GM21360 (cell line): ENCODE measurements around the gene TMEM52.
"Not testable (repeated sequence)": the region's sequence is repeated elsewhere in the genome, so short reads cannot be mapped to it uniquely, and the experiment has no call there.

Experiments
- ATAC-seq: cut with Tn5 transposase; IDR thresholded peaks from one replicate; pipeline ENCODE4 v1.9.1; 2021; ENCODE audit warnings: mild to moderate bottlenecking, moderate library complexity; ENCODE audit not compliant: unreplicated experiment

TMEM52 gene

GRCh38 chr1:1947493-1947892 is 28.4 kb upstream of the TMEM52 start:
- ATAC-seq = no peak

GRCh38 chr1:1946540-1946939 is 27.5 kb upstream of the TMEM52 start:
- ATAC-seq = no peak

DNA sequence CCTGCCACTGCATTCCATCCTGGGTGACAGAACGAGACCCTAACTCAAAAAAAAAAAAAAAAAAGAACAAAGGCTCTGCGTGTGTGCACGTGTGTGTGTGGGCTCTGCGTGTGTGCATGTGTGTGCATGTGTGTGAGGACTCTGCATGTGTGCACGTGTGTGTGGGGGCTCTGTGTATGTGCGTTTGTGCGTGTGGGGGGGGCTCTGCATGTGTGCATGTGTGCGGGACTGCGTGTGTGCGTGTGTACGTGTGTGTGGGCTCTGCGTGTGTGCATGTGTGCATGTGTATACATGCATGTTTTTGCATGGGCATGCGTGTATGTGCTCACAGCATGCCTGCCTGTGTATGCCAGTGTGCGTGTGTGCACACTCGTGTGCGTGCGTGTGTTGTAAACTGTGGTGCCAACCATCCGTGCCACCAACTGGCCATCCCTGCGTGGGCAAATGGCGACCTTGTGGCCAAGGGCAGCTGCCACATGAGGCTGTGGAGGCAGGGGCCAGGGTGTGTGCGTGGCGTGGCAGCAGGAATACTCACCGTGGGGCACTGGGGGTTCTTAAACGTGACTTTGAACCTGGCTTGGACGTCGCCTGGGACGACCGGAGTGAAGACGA is 26.8 kb upstream of the TMEM52 start:
- no peak for ATAC-seq

DNA sequence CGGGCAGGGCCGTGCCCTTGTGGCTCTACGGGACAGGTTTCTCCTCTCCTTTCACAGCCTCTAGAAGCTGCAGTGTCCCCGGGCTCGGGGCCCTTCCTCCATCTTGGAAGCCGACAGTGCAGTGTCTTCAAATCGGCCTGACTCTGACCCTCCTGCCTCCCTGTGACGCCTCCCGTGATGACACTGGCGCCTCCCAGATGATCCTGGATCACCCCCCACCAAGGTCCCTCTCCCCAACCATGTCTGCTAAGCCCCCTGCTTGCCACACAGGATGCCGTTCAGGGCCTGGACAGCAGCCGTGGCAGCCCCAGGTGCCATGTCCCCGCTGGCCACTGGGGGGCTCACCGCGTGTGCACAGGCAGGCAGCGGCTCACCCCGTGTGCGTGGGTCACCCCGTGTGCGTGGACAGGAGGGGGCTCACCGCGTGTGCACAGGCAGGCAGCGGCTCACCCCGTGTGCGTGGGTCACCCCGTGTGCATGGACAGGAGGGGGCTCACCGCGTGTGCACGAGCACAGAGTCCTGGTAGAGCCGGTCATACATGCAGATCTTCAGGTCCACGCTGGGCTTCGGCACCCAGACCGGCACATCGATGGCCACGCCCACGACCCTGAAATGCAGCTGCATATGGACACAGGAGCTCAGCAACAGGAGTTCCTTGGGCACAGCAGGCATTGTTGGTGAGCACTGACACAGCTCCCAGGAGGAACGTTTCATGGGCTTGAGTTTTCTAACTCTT is 24.9 kb upstream of the TMEM52 start:
- no peak for ATAC-seq

DNA sequence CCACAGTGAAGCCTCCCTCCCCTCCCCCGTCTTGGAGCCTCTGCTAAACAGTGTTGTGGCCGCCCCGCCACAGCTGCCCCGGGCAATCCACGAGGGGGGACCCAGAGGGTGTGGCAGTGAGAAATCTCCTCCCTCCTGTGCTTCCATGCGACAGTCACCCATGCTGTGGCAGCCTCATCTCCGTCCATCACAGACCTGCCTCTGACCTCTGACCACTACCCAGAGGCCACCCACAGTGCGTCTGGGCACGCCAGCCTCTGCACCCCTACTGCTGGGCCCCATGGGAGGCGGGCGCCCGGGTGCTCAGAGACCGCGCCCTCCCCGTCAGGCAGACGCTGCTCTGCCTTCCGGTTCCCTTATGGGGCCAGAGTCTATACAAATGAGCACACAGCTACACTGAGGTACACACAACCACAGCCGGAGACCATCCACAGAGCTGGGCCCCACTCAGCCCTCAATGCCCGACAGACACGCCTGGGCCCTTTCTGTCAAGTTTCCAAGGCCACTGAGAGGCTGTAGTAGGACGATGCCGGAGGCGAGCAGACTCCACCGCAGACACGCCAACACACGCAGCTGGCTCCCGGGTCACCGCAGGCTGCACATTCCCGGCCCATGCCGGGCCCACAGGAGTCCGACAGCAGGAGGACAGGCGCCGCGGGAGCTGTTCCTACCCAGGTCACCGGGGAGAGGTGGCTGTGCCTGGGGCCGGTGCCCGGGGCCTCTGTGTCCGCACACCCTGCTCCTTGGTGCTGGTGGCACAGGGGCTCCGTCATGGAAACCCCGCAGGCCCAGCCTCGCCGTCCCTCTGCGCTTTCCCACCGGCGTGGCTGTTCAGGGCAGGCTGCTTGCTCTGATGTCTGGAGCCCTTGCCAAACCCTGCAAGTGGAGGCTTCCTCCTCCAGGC is 23.9 kb upstream of the TMEM52 start:
- no peak for ATAC-seq

- no peak for ATAC-seq
Observed at GRCh38 chr1:1941868-1942752, 23.0 kb upstream of the TMEM52 start.

DNA sequence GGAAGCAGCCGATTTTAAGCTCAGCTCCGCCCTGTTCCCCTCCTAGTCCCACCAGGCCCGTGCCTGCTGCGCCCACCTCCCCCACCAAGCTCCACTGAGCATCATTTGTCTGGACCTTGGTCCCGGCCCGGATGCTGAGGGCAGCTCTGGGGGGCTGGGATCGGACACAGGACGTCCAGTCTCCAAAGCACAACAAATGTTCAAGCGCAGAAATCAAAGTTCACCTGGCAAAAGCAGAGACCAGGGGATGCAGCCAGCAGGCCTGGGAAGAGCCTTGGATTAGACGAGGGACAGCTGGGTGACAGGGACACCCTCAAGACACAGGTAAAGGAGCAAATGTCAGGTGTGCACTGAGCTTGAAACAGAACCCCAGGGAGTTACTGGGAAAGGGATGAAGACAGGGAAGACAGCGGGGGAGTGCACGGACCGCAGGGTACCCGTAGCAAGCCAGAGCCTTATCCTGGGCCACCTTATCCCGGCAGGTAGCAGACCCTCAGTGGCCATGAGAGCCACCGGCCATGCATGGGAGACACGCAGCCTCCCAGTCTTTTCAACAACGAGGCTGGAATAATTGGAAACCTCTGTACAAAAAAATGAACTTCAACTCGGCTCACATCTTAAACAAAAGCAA is 22.2 kb upstream of the TMEM52 start:
- no peak for ATAC-seq

GRCh38 chr1:1940123-1940425 is 21.0 kb upstream of the TMEM52 start:
- no peak for ATAC-seq

DNA sequence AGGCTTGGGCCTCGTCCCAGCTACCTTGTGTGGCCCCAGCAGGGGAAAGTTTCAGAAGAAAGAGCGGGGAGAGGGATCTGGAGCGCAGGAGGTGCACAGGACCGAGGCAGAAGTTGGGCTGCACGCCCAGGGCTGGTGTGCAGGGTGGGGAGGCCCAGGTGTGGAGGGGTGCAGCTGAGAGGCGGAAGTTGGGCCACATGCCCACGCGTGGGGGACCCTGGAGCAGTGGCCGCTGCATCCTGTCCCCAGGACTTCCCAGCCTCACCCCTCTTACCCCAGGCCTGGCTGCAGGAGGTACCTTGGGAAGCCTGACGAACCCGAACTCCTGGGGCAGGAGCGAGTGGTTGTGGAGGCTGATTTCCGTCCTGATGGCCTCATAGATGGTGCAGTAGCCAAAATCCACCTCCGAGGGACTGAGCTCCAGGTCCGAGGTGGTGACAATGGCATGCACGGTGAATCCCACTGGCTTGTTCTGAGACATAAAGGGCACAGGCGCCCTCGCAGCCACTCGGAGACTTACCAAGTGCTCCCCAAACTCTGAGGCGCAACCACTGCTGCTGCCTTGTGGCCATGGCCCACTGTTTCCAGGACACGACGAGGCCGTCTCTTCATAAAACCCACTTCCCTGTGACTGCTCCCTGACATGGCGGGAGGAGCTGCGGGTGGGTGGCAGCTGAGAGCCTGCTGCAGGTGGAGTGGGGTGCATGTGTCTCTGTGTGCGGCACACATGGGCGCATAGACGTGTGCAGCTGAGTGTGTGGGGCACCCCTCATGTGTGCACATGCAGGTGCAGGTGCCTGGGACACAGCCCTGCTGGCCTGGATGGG is 20.4 kb upstream of the TMEM52 start:
- no peak for ATAC-seq

DNA sequence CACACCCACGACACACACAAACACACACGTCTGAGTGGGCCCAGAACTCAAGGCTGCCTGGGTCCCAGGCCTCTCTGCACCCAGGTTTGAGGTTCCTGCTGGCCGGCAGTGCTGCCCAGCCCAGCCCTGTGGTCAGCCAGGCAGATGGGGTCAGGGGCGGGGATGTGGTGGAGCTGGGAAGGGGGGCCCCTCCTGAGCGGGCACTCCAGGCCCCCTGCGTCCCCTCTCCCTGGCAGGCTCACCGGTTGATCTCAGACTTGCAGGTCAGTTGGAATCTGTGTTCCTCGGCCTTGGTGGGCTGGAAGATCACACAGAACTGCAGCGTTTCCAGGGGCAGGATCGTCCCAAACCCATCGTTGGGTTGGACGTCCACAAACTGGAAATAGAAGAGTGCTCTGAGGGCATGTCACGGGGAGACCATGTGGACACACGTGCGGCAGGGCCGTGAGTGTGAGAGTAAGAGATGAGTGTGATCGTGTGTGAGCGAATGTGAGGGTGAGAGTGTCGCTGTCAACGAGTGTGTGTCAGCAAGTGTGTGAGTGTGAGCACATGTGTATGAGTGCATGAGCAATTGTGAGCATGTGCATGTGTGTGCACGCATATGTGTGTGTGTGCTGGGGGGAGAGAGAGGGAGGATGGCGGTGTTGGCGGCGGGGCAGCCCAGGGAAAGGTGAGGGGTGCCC is 19.7 kb upstream of the TMEM52 start:
- no peak for ATAC-seq

- no peak for ATAC-seq
Observed at GRCh38 chr1:1938276-1938573, 19.1 kb upstream of the TMEM52 start.

DNA sequence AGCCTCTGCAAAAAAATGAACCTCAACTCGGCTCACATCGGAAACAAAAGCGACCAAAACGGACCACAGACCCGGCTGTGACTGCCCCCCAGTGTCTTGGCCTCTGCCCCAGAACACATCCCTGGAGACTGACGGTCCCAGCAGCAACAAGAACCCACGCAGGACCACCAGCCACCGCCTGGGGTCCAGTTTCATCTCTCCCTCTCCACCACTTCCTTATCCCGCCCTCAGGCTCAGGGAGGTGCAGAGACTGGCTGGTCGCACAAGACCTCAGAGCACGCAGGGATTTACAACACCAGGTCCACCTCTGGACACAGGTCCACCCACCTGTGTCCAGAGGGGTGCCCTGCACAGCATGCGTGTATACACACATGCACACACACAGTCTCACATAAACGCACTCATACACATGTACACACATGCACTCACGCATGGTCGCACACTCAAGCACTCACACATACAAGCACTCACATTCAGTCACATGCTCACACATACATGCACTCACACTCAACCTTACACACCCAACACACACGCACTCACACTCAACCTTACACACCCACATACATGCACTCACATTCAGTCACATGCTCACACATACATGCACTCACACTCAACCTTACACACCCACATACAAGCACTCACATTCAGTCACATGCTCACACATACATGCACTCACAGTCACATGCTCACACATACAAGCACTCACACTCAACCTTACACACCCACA is 18.6 kb upstream of the TMEM52 start:
- no peak for ATAC-seq

- ATAC-seq = no peak
Observed at GRCh38 chr1:1937061-1937460, 18.0 kb upstream of the TMEM52 start.

- ATAC-seq = not testable (repeated sequence)
Observed at GRCh38 chr1:1934848-1935247, 15.8 kb upstream of the TMEM52 start.

DNA sequence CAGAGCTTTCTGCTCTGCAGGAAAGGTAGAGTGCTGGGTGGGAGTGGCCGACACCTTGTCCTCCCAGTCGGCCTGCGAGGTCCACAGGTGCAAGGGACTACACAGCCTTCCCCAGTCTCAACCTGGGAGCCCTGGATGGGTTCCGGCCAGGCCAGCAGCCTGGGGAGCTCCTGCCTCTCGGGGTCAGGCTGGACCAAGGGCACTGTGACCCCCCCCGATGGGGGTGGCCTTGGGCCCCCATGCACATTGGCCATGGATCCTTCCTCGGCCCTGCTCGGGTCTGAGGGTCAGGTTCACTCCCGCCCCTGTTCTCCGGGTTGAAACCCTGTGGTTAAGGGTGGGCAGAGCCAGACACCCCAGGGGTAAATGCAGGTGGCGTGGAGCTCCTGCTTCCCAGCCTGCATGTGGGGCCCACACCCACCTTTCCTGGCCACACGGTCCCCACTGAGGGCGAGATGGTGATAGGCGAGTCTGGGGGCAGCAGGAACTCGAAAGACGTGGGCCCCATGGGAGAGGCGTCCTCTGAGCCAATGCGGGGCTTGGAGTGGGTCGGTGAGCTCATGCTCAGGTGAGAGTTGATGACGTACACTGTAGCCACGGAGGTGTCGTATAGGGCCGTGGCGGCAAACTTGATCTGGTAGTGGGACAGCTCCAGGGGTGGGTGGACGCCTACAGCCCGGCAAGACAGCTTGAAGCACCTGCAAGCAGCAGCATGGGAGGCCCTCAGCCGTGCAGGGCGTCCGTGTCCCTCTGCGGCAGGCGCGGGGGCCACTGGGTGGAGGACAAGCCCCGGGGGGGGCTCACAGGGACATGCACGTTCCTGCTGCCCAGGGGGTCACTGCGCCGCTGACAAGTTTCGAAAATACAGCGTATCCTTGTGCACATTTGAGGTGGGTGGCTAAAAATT is 10.8 kb upstream of the TMEM52 start:
- ATAC-seq = no peak

DNA sequence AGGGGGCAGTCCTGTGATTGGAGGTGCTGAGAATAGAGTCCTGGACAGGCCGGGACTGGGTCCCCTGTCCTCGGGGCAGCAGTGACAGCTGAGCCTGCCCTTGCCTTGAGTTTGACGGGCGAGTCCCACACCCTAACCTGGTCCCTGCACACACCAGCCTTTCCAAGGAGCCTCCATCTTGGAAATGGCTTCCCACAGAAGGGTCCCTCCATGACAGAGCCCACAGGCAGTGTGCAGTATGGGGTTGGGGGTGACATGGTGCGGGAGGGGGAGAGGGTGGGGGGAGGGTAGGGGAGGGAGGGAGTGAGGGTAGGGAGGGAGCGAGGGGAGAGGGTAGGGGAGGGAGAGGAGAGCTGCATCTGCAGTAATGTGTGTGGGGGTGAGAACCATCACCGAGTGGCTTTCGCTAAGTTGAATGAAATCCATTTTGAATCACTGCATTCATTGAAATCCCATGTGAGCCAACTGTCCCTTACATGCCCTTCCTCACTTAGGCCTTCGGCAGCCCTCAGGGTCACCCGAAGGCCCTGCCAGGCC is 10.1 kb upstream of the TMEM52 start:
- no peak for ATAC-seq
